DOHH2 (cell line): Measurements from ENCODE around the gene DOK7.

Source experiments
- CTCF ChIP-seq: fragments of 200-600 bp; sonication (generic); IDR thresholded peaks from one replicate; pipeline ENCODE4 v1.5.1; 2014; ENCODE audit warnings: antibody characterized with exemption, mild to moderate bottlenecking, low read depth, low read length; ENCODE audit not compliant: poor library complexity, severe bottlenecking
- EZH2phosphoT487 ChIP-seq: fragments of 200-600 bp; sonication (generic); IDR thresholded peaks from 2 replicates; pipeline ENCODE4 v1.6.1; 2017; ENCODE audit warnings: borderline replicate concordance, mild to moderate bottlenecking, antibody characterized with exemption, low read length, moderate library complexity, mixed read lengths

GRCh38 chr4:3420606-3420955 is 42.5 kb upstream of the DOK7 start:
- no peak for TF ChIP-seq EZH2phosphoT487
- TF ChIP-seq CTCF: no peak
